Measurements from ENCODE around the gene TMEM239.

- no peak for TF ChIP-seq CTCF (IDR thresholded peaks at IDR 0.05; ENCODE audit: low read depth, low read length, missing input control)
- TF ChIP-seq EGR1 (IDR thresholded peaks at IDR 0.05; ENCODE audit: low read depth in 2 of 2) = no peak
- no peak for TF ChIP-seq ATF3 (IDR thresholded peaks at IDR 0.05)
- no peak for TF ChIP-seq TAF1 (conservative IDR thresholded peaks at IDR 0.05)
Measured at GRCh38 chr20:2799688-2800520, 16.3 kb upstream of the TMEM239 start.

All from liver (tissue), 3 donors.